Ecto neural progenitor cell (in vitro differentiated cells): Measurements from ENCODE around the gene WDR89.
"Not testable (repeated sequence)": the region's sequence is repeated elsewhere in the genome, so short reads cannot be mapped to it uniquely, and the experiment has no call there.

Source experiments
- DNase-seq: peaks from one replicate; pipeline ENCODE4 v3.0.0-alpha.2; 2018; ENCODE audit warnings: low spot score

The WDR89 gene

DNA sequence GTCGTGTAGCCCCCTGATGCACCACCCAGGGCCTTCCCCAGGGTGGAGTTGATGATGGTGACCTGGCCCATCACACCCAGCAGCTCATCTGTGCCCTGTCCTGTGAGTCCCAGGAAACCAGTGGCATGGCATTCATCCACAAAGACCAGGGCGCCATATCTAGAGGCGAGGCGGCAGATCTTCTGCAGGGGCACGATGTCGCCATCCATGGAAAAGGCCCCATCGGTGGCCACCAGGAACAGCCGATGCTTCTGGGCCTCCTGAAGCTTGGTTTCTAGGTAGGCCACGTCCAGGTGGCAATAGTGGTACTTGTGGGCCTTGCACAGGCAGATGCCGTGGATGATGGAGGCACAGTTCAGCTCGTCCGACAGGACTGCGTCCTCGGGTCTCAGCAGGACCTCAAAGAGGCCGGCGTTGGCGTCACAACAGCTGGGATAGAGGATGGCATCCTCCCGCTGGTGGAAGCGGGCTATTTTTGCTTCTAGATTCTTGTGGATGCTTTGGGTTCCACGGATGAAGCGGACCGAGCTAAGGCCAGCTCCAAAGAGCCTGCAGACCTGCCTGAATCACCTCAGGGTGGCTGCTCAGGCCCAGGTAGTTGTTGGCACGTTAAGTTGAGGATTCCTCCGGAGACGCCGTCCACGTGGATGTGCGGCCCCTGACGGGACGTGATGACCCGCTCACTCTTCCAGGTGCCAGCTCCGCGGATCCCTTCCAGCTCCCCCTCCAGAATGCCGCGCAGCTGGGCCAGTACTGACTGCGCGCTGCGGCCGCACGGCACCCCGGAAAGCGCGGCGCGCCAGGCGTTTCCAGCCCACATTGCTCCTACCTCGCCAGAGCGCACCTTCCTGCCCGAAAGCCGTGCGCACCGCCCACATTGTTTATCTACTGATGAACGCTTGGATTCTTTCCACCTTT is 47.0 kb downstream of the WDR89 start:
- DNase-seq = no peak

DNA sequence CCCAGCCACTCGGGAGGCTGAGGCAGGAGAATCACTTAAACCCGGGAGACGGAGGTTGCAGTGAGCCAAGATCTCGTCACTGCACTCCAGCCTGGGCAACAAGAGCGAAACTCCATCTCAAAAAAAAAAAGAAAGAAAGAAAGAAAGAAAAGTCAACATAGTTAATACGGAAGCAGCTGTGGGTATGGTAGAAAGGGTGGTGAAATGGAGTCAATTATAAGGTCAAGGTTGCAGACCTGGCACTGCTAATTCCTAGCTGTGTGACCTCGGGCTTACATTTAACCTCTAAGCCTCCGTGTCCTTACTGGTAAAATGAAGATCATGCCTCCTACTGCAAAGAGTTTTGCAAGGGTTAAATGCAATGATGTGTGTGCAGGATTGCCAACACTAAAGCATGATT is 58.6 kb downstream of the WDR89 start:
- not testable (repeated sequence) for DNase-seq

DNA sequence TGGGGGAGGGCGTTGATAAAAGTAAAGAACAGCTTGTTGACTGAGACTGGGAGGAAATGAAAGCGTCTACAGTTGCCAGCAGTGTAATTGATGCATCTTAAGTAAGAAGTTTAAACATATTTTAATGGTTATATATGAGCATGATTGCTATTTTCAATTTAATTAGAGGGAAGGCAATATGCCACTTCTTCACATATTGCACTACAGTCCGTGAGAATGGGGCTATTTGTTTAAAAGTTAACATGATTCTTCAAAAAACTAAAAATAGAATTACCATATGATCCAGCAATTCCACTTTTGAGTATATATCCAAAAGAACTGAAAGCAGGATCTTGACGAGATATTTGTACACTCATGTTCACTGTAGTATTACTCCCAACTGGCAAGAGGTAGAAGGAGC is 60.2 kb downstream of the WDR89 start:
- no peak for DNase-seq

DNA sequence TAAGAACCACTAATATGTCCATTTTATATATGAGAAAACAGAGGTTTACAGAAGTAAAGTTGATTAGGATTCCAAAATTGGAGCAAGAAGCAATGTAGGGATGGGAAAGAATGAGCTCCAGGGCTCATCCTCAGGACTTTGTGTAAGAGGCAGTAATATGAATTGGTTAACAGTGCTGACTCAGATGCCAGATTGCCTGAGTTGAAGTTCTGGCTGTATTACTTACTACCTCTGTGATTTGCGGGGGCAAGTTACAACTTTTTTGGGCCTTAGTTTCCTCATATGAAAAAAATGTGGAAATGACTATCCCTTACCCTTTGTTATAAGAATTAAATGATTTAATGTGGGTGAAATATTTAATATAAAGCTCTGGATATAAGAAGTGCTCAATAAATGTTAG is 63.4 kb downstream of the WDR89 start:
- no peak for DNase-seq

DNA sequence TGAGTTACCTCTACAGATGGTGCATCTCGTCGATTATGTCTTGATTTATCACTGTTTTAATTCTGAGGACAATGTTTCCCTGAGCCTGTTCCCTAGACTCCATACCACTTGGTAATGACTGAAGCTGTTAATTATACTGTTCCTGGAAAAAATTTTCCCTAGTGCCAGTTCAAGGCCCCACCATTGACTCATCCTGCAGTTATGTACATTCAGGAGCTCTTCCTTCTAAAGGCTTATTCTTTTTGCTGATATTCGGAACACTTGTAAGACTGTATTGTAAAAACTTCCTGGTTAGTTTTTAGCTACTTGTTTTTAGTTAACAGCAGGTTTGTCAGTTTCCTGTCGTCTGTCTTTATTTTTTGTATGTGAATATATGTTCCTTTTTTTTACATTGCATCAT is 68.1 kb downstream of the WDR89 start:
- DNase-seq = no peak

DNA sequence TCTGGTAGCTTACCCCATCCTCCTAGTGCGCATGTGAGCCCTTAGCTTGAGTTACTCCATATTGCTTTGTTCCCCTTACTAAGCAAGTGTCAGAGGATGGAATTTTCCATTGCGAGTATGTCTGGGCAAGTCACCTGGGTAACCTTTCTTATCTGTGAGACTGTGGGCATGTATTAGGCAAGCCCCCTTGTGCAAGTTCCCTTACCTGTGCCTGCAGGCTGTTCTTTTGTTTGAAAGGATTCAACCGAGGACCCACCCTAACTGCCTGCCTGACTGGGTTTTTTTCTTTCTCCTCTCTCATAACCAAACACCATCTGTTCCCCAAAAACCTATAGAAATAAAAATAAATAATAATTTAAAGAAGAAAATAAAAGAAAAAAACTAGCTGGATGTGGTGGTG is 76.2 kb downstream of the WDR89 start:
- DNase-seq = no peak

DNA sequence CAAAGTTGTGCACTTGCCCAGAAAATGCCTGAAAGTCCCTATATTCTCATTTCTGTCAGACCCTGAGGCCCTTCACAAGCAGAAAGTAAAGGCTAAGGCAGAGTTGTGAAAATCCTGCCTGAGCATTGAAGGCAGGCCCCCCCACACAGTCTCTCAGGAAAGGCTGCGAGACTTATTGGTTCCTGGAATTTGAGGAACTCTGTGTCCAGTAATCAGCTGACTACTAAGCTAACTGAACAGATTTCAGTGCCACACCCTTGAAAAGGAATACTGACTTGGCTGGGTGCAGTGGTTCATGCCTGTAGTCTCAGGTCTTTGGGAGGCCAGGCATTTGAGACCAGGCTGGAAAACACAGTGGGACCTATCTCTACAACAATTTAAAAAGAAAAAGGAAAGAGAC is 77.4 kb downstream of the WDR89 start:
- no peak for DNase-seq

DNA sequence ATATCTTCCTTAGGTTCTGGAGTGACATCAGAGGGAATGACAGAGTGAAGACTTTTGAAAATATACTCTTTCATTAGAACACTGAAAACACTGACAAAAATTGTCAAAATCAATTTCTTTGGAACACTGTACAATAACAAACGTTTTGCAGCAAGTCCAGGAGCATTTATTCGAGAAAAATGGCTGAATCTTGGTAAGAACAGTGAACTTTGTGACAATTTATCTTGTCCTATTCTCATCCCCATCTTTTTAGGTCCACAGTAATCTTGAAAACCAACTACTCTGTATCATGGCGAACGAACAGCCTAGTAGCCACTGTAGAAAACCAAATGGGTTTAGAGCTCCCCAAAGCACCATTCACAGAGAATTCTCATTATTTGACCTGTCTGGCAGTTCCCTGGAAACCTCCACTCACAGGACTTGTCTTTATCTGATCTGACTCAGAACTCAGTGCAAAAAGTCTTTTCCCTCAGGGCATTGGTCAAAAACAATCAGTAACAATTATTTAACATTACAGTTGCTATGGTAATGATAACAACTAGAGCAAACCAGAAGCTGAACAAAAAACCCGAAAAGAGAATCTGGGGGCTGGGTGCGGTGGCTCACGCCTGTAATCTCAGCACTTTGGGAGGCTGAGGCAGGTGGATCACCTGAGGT is 78.2 kb downstream of the WDR89 start:
- DNase-seq = no peak

DNA sequence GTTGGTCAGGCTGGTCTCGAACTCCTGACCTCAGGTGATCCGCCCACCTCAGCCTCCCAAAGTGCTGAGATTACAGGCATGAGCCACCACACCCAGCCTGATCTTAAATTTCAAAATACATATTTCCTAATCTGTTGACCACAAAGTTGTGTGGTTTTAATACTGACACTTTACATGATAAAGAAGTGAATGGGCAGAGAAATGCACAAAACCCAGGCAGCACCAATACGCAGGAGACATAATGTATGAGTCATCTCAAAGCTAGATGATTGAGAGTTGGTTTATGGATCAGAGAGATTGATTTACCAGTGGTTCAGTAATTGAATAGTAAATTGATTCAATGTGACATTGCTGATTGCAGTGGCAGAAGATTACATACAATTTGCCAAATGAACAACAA is 79.3 kb downstream of the WDR89 start:
- no peak for DNase-seq

DNA sequence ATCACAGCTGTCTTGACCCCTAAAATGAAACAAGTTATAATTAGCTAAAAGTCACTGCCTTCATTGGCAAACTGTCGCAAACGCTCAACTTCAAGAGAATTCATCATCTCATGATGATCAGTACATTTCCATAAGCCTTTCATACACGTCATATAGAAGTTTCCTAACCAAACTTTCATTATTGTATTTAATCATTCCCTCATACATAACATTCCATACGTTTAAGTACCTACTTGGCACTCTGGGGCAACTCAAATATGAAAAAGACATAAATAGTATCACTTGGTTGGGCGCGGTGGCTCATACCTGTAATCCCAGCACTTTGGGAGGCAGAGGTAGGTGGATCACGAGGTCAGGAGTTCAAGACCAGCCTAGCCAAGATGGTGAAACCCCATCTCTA is 86.1 kb downstream of the WDR89 start:
- DNase-seq = no peak

DNA sequence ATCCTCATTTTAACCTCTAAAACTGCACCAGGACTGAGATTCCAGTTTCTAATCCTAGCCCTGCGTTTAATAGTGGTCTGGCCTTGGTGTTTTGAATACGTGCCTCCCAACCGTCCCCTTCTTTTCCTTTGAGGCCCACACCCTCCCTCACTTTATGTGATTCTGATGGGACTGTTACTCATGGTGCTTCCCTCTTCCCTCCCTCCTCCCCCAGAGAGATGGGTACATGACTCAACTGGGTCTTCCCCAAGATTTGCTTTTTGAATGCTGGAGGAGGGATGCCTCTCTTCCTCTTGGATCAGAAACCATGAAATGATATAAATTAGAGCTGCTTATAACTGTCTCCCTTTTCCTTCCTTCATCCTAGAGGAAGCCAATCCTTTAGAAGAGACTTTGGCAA is 90.3 kb downstream of the WDR89 start:
- no peak for DNase-seq

DNA sequence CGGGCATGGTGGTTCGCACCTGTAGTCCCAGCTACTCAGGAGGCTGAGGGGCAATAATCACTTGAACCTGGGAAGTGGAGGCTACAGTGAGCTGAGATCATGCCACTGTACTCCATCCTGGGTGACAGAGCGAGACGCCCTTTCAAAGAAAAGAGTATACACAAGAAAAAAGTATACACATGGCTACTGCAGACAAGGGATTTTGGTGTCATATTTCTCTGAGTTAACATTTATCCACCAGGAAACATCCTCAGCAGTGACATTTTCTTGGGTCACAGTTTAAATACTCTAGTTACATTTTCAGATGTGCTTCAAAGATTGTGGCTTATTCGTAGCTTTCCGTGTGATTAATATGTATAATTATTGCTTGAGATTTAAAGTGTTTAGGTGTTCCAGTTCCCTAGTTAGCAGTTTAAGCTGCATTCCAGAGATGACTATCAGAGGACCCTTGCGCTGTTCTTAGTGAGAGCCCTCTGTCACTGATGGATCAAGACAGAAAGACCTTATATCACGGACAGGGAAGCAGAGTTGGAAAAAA is 93.8 kb downstream of the WDR89 start:
- no peak for DNase-seq
